ENCODE data around the gene SCAF11.

The SCAF11 gene

DNA sequence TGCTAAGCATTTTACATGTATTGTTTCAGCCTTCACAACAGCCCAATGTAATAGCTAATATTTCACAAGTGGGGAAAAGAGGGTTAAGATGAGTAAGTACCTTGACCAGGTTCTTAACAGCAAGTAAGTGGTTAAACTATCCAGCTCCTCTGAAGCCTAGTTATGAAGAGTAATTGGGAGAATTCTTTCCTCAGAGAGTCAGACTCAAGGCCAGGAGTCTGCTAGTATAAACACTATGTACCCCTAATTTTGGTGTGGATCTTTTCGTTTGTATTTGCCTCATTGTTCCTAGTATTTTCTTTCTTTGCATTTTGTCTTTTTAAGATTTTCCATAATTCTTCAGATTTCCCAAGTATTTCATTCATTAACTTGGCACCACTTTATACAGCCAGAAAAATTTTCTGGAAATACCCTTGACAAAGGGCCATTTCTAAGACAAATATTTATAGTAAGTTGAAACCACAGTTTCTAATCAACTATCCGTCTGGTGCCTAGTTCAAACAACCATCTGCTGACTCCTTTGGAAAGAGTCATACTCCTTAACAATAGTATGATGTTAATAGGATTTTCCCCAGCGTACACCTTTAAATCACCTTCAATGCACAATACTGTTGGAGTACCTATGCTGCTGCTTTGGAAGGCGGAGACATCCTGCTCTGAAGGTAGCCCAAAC lies 81.2 kb downstream of the SCAF11 start:
- no peak for DNase-seq

DNA sequence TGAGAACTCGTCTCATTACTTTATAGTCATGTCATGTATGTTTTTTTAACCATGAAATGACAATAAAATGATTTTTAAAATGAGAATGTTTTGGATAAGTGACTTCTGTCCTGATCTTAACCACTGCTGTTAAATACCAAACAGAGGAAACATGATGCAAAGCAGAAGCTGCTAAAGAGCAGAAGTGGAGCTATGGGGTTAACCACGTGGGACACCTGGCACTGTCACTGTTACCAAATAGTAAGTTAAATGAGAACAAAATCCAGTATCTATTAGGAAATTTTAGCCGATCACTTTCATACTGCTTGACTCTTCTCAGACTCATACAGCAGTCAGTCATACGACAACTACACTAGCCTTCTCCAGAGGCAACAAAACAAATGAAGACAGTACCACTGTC lies 82.4 kb downstream of the SCAF11 start:
- DNase-seq = no peak

DNA sequence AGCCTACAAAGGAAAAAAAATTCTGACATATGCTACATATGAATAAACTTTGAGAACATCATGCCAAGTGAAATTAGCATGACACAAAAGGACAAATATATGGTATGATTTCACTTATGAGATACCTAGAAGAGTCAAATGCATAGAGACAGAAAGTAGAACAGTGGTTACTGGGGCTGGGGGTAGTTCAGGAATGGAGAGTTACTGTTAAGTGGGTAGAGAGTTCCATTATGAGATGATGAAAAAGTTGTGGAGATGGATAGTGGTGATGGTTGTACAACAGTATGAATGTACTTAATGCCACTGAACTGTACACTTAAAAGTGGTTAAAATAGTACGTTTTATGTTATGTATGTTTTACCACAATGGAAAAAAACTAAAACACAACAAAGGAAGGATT lies 92.3 kb downstream of the SCAF11 start:
- DNase-seq = no peak

DNA sequence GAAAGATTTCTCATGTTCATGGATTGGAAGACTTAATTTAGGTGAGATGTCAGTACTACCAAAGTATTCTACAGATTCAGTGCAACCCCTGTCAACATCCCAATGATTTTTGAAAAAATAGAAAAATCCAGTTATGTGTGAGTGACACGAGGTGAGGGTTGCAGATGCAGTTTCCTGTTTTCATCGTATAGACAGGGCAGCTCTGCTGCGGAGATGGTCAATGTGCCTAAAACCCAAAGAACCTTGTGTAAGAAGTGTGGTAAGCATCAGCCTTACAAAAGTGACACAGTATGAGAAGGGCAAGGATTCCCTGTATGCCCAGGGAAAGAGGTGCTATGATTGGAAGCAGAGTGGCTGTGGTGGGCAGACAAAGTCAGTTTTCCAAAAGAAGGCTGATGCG lies 94.4 kb downstream of the SCAF11 start:
- DNase-seq = no peak

DNA sequence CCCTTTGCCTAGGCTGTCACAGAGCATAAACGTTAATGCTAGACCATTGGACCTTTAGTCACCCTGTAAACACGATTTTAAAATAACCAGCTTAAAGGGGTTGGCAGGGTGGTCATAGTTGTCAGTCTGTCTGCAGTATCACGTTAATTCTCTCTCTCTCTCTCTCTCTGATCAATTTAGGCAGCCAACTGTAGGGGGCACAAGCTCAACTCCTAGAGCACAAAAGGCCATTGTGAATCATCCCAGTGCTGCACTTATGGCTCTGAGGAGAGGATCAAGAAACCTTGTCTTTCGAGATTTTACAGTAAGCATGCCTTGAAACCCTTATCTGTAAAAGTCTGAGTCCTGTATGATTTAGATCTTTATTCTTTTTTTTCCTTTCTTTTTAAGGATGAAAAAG lies 97.1 kb downstream of the SCAF11 start:
- no peak for DNase-seq

DNA sequence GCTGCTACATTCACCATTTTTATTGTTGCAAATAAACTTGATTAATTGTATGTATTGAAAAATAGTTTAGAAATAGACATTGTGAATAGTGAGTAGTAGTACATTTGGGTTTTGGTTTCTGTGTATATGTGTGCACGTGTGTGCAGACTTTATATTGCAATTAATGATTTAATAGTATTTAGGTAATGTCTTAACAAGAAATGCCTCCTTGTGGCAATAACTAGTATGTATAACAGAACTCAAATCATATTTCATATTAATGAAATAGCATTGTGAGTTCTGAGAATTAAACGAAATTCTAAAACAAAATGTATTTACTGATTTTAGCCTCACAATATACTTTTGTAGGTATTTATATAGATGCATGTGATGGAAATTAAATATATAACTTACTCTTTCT lies 100.1 kb downstream of the SCAF11 start:
- DNase-seq = no peak

DNA sequence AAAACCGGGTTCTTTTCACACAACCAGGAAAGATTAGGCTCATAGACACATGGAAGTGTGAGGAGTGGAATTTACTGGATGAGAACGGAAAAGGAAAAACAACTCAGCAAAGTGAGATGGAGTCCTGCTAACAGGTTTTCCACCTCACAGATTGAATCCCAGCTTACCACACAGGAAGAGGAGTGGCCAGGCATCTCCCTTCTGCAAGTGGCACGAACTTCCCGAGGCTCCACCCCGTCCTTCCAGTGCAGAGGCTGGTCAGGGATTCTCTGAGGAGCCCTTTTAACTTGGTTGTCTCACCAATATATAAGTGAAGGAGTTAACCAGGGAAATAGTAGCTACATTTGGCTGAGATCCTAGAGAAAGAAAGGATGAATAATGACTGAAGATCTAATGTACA lies 102.8 kb downstream of the SCAF11 start:
- DNase-seq = no peak

DNA sequence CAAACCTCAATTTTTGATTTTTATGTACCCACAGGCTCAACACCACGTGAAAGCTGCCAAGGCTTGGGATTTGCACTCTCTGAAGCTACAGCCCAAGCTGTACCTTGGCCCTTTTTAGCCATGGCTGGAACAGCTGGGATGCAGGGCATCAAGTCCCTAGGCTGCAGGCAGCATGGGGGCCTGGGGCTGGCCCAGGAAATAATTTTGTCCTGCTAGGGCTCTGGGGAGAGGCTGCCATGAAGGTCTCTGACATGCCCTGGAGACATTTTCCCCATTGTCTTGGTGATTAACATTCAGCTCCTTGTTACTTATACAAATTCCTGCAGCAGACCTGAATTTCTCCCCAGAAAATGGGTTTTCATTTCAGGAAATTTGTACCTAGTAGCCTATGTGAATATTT lies 103.7 kb downstream of the SCAF11 start:
- no peak for DNase-seq

DNA sequence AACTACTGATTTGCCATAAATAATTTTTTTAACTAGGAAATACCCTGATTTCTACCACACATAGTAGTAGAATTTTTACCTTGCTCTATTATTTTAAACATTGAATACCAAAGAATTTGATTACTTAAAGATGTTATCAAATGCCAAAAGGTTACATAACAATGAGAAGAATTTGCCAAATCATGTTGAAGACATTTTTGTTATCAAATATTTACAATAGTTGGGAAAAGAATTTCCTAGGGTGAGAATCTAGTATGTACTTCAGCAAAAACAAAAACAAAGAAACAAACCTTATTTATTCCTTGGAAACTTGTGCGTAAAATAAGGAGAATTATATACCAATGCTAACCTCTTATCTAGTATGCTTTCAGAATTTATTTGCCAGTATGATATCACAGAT lies 107.2 kb downstream of the SCAF11 start:
- no peak for DNase-seq

DNA sequence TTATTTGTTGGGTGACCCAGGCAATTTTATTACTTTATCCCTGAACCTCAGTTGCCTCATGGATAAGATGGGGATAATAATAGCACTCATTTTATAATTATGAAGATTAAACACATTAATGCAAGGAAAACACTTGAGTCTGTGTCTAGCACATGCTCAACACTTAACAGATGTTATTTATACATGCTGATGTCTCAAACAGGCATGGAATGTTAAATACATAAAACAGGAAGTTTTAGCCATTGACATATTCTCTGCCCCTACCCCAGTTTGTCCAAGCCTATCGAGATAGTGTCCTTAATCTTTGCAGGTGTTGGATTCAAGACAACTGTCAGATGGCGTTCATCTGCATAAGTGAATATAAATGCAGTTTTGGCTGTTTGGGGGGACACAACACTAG lies 109.8 kb downstream of the SCAF11 start:
- DNase-seq = no peak

DNA sequence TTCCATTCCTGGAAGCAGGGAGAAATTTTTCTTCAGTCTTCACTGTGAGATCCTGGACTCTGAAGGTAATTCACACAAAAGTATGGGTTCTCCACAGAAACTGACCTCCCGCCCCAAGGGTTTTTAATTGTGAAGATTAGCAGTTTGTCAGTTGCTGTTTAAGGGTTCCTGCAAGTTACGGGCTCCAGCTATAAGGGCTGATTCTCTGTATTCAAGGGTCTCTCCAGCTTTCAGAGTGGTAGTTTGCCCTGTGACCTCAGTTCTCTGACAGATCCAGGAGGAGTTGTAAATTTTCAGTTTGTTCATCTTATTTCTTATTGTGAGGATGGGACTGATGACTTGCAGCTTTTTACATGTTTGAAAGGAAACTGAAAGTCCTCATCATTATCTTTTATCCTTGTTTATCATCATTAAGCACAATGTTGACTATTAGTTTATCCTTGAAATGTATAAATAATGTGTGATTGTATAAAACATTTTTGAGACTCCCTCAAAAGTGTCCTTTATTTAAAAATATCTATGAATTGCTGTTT lies 110.9 kb downstream of the SCAF11 start:
- DNase-seq = no peak

DNA sequence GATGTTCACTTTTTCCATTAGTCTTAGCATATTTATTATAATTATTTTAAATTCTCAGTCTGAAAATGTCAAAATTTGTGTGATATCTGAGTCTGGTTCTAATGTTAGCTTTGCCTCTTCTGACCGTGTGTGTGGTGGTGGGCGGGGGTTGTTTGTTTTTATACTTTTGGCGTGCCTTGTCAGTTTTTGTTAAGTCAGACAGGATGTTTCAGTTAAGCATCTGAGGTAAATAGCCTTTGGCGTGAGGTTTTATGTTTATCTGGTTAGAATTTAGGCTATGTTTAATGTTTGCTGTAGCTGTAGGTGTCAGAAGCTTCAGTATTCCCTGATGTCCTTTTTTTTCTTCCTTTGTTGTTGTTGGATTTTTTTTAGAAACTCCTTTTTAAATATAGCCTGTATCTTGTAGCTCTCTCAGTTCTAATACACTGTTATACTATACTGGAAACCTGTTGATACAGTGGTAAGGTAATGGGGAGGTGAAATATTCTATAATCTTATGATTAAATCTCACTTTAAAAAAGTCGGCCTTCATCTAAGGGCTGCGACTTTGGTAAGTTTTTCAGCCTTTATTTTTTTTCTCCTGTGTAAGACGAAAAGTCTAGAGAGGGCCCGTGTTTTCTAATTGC lies 111.6 kb downstream of the SCAF11 start:
- DNase-seq = no peak

DNA sequence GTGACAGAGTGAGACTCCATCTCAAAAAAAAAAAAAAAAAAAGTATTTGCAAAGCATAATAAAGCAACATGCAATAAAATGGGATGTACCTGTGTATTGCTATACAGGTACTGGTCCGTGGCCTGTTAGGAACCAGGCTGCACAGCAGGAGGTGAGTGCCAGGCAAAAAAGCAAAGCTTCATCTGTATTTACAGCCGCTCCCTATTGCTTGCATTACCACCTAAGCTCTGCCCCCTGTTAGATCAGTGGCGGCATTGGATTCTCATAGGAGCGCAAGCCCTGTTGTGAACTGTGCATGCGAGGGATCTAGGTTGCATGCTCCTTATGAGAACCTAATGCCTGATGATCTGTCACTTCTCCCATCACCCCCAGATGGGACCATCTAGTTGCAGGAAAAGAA lies 113.3 kb downstream of the SCAF11 start:
- no peak for DNase-seq

DNA sequence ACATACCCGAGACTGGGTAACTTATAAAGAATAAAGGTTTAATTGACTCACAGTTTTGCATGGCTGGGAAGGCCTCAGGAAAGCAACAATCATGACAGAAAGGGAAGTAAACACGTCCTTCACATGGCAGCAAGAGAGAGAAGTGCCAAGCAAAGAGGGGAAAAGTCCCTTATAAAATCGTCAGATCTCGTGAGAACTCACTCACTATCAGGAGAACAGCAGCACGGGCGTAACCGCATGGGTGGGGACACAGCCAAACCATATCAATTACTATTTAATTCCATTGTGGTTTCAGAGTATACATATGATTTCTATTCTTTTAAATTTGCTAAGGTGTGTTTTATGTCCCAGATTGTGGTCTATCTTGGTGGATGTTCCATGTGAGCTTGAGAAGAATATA lies 117.9 kb downstream of the SCAF11 start:
- DNase-seq = no peak

Data from NCI-H1092 (cell line).